PC-3 (cell line): Measurements from ENCODE around the gene MORN1. TPM values are rescaled to one million over a fixed set of nuclear protein-coding genes. Genes with fewer than 3 reads are reported as not detected.

Experiments
- ATAC-seq: fragments of 200-7000 bp; cut with Tn5 transposase; 2 replicates; pipeline ENCODE4 v1.9.1; 2020; ENCODE audit warnings: mild to moderate bottlenecking, moderate library complexity
- BruUV-seq: library from RNA; stranded (reverse); fragments of 400-500 nt; replicated peaks from 2 replicates; lab custom pipeline; 2021; lab: Mats Ljungman, UMichigan
- CTCF ChIA-PET: fragments of 300-600 bp; sonication (Branson Sonifier 250); formaldehyde crosslinking; loops from one replicate; lab custom pipeline; 2022; ENCODE audit warnings: antibody characterized with exemption; lab: Charles Lee
- POLR2A ChIA-PET: fragments of 300-600 bp; sonication (Branson Sonifier 250); formaldehyde crosslinking; loops from one replicate; lab custom pipeline; 2022; ENCODE audit warnings: antibody characterized with exemption; ENCODE audit not compliant: unreplicated experiment; lab: Charles Lee
- DNase-seq: peaks from one replicate; pipeline ENCODE4 v3.0.0-alpha.2; 2015
- H2AFZ ChIP-seq: fragments of 300-600 bp; sonication (generic); 2 replicates; pipeline ENCODE4 v1.6.0; 2016; ENCODE audit warnings: antibody characterized with exemption, low read length
- H3F3A ChIP-seq: fragments of 300-600 bp; sonication (generic); one replicate; pipeline ENCODE4 v1.6.0; 2017; ENCODE audit warnings: antibody characterized with exemption, low read length, control low read depth, mild to moderate bottlenecking; ENCODE audit not compliant: unreplicated experiment
- H3K27ac ChIP-seq: fragments of 300-600 bp; sonication (generic); 2 replicates; pipeline ENCODE4 v1.5.1; 2016; ENCODE audit warnings: mild to moderate bottlenecking, low read length
- H3K27me3 ChIP-seq: fragments of 300-600 bp; sonication (generic); 2 replicates; pipeline ENCODE4 v1.6.1; 2016; ENCODE audit warnings: low read length, mixed read lengths
- H3K36me3 ChIP-seq: fragments of 300-600 bp; sonication (generic); 2 replicates; pipeline ENCODE4 v1.6.1; 2016; ENCODE audit warnings: low read depth, mixed run types, low read length, mixed read lengths
- H3K4me1 ChIP-seq: fragments of 300-600 bp; sonication (generic); 2 replicates; pipeline ENCODE4 v1.5.1; 2016; ENCODE audit warnings: low read length; ENCODE audit not compliant: insufficient read depth
- H3K4me2 ChIP-seq: fragments of 300-600 bp; sonication (generic); 2 replicates; pipeline ENCODE4 v1.6.0; 2016; ENCODE audit warnings: low read length
- H3K4me3 ChIP-seq: fragments of 300-600 bp; sonication (generic); 2 replicates; pipeline ENCODE4 v1.5.1; 2016; ENCODE audit warnings: mild to moderate bottlenecking, low read length, mixed read lengths
- H3K79me2 ChIP-seq: fragments of 300-600 bp; sonication (generic); 2 replicates; pipeline ENCODE4 v1.6.1; 2017; ENCODE audit warnings: low read length, mixed read lengths
- H3K9ac ChIP-seq: fragments of 300-600 bp; sonication (generic); 2 replicates; pipeline ENCODE4 v1.6.0; 2016; ENCODE audit warnings: mild to moderate bottlenecking, low read length
- H3K9me2 ChIP-seq: fragments of 300-600 bp; sonication (generic); replicated peaks from 2 replicates; pipeline ENCODE4 v1.6.1; 2016; ENCODE audit warnings: mixed run types, low read length, mixed read lengths
- H3K9me3 ChIP-seq: fragments of 300-600 bp; sonication (generic); 2 replicates; pipeline ENCODE4 v1.6.1; 2016; ENCODE audit warnings: low read length, mixed read lengths
- H4K20me1 ChIP-seq: fragments of 300-600 bp; sonication (generic); 2 replicates; pipeline ENCODE4 v1.6.1; 2016; ENCODE audit warnings: low read length, mixed read lengths
- CTCF ChIP-seq: fragments of 300-600 bp; sonication (generic); conservative IDR thresholded peaks from 2 replicates; pipeline ENCODE4 v1.5.1; 2017; ENCODE audit warnings: antibody characterized with exemption, low read depth, mild to moderate bottlenecking, low read length
- EZH2 ChIP-seq: fragments of 300-600 bp; sonication (generic); IDR thresholded peaks from one replicate; pipeline ENCODE4 v1.6.1; 2017; ENCODE audit warnings: antibody characterized with exemption, mild to moderate bottlenecking, low read length; ENCODE audit not compliant: unreplicated experiment
- EZH2phosphoT487 ChIP-seq: fragments of 300-600 bp; sonication (generic); IDR thresholded peaks from 2 replicates; pipeline ENCODE4 v1.6.1; 2018; ENCODE audit warnings: mild to moderate bottlenecking, antibody characterized with exemption, low read length, borderline replicate concordance
- intact Hi-C: fragments of 100-400 bp; cut with micrococcal nuclease; formaldehyde crosslinking; loops from 2 replicates; pipeline ENCODE4 v1.9.0; 2023
- total RNA-seq: library from RNA; depleted of rRNA; stranded (reverse); fragments of >200 nt; gene quantifications from 2 replicates; pipeline ENCODE4 v1.2.3, GENCODE V29; 2014

MORN1 gene
- total RNA-seq, 1 experiment from 2014 or later: 11.2 TPM

- peaks cover 6% of the 10 kb centered on the region; the same call in 1 of the 2 replicates for H3K36me3 ChIP-seq
- no peak overlapping the region for H3K4me2 ChIP-seq
- H4K20me1 ChIP-seq: peaks cover 81% of the 10 kb centered on the region
- no TSS peak for BruUV-seq
- no peak overlapping the region for H3K4me3 ChIP-seq
- ATAC-seq (no peak), DNase-seq (no peak)
- ChIA-PET POLR2A (no interaction called here), CTCF (no interaction called here)
- H3K27ac ChIP-seq: no peak overlapping the region
- H3F3A ChIP-seq: no peaks in the 10 kb centered on the region
- H3K27me3 ChIP-seq: no peaks in the 10 kb centered on the region
- H3K9me2 ChIP-seq: no peaks in the 10 kb centered on the region
- no peak for TF ChIP-seq EZH2
- no peak for TF ChIP-seq EZH2phosphoT487
- no peak for TF ChIP-seq CTCF
- H3K4me1 ChIP-seq: no peaks in the 10 kb centered on the region
- no peaks in the 10 kb centered on the region for H3K9me3 ChIP-seq
- intact Hi-C loops: no loop called here
- H3K9ac ChIP-seq: no peak overlapping the region
- H3K79me2 ChIP-seq: peaks cover 99% of the 10 kb centered on the region
- H2AFZ ChIP-seq: no peak overlapping the region
Measured at GRCh38 chr1:2274929-2275475, 116.4 kb downstream of the MORN1 start.

- H4K20me1 ChIP-seq: peaks cover 86% of the 10 kb centered on the region
- no TSS peak for BruUV-seq
- no peaks in the 10 kb centered on the region for H3K4me1 ChIP-seq
Measured at GRCh38 chr1:2274231-2274928, 117.0 kb downstream of the MORN1 start.

More at GRCh38 chr1:2274231-2274928, 117.0 kb downstream of the MORN1 start:
- no peak for ATAC-seq
- no peak overlapping the region for H3K27ac ChIP-seq
- H3K9me2 ChIP-seq: no peaks in the 10 kb centered on the region
- no peaks in the 10 kb centered on the region for H3K9me3 ChIP-seq
- no peak overlapping the region for H3K9ac ChIP-seq
- no peak overlapping the region for H3K4me3 ChIP-seq
- H2AFZ ChIP-seq: no peak overlapping the region
- H3K27me3 ChIP-seq: no peaks in the 10 kb centered on the region
- H3K79me2 ChIP-seq: peaks cover 99% of the 10 kb centered on the region
- no peak for TF ChIP-seq EZH2phosphoT487
- TF ChIP-seq CTCF: no peak
- no peak for TF ChIP-seq EZH2
- intact Hi-C loops: no loop called here
- ChIA-PET CTCF (no interaction called here), POLR2A (no interaction called here)
- H3K4me2 ChIP-seq: no peak overlapping the region
- no peak for DNase-seq
- no peaks in the 10 kb centered on the region for H3F3A ChIP-seq
- H3K36me3 ChIP-seq: peaks cover 6% of the 10 kb centered on the region; the same call in 1 of the 2 replicates
